GM19238 (cell line): ENCODE results near the gene FKBP3.
"Not testable (repeated sequence)": the region's sequence is repeated elsewhere in the genome, so short reads cannot be mapped to it uniquely, and the experiment has no call there.

ENCODE experiments used
- DNase-seq: peaks from one replicate; pipeline ENCODE4 v3.0.0; 2011; ENCODE audit warnings: low spot score; ENCODE audit not compliant: insufficient read length

Gene FKBP3

GRCh38 chr14:45112896-45113781 is 21.1 kb downstream of the FKBP3 start:
- DNase-seq: no peak

GRCh38 chr14:45104561-45104960 is 29.7 kb downstream of the FKBP3 start:
- no peak for DNase-seq

GRCh38 chr14:45103806-45104205 is 30.5 kb downstream of the FKBP3 start:
- DNase-seq: no peak

GRCh38 chr14:45096218-45096617 is 38.1 kb downstream of the FKBP3 start:
- no peak for DNase-seq

- no peak for DNase-seq
Measured at GRCh38 chr14:45095143-45095542, 39.1 kb downstream of the FKBP3 start.

- no peak for DNase-seq
Measured at GRCh38 chr14:45094275-45094674, 40.0 kb downstream of the FKBP3 start.

- DNase-seq: no peak
Measured at GRCh38 chr14:45091710-45092109, 42.6 kb downstream of the FKBP3 start.

- no peak for DNase-seq
Measured at GRCh38 chr14:45089813-45090212, 44.5 kb downstream of the FKBP3 start.

- DNase-seq: no peak
Measured at GRCh38 chr14:45084946-45085346, 49.3 kb downstream of the FKBP3 start.

GRCh38 chr14:45083976-45084722 is 50.1 kb downstream of the FKBP3 start, which contains the start of gene PRPF39:
Gene PRPF39, plus strand, starts transcription at chr14:45084116. Its CDS starts 11,124 bp downstream, at chr14:45095240.
- DNase-seq: peak; percentile 94

- no peak for DNase-seq
Measured at GRCh38 chr14:45083617-45083975, 50.7 kb downstream of the FKBP3 start.

- no peak for DNase-seq
Measured at GRCh38 chr14:45082420-45082819, 51.9 kb downstream of the FKBP3 start.

GRCh38 chr14:45081096-45081495 is 53.2 kb downstream of the FKBP3 start:
- not testable (repeated sequence) for DNase-seq

GRCh38 chr14:45080416-45080968 is 53.8 kb downstream of the FKBP3 start:
- DNase-seq: not testable (repeated sequence)

GRCh38 chr14:45078323-45078722 is 56.0 kb downstream of the FKBP3 start:
- DNase-seq: no peak

- no peak for DNase-seq
Measured at GRCh38 chr14:45073231-45073879, 60.9 kb downstream of the FKBP3 start.

GRCh38 chr14:45072126-45072525 is 62.2 kb downstream of the FKBP3 start:
- no peak for DNase-seq

GRCh38 chr14:45070215-45070614 is 64.1 kb downstream of the FKBP3 start:
- no peak for DNase-seq

- DNase-seq: no peak
Measured at GRCh38 chr14:45068396-45068795, 65.9 kb downstream of the FKBP3 start.

- DNase-seq: no peak
Measured at GRCh38 chr14:45066667-45067066, 67.6 kb downstream of the FKBP3 start.

- no peak for DNase-seq
Measured at GRCh38 chr14:45065956-45066355, 68.3 kb downstream of the FKBP3 start.
